Endothelial cell of umbilical vein (primary cell): ENCODE measurements around the gene SERTAD4. TPM values are rescaled to one million over a fixed set of nuclear protein-coding genes. Genes with fewer than 3 reads are reported as not detected.

Experiments used
- BruUV-seq: library from RNA; stranded (reverse); fragments of 400-500 nt; replicated peaks from 2 replicates; lab custom pipeline; 2021; lab: Mats Ljungman, UMichigan
- CTCF ChIA-PET: fragments of 300-600, 350-600 bp; sonication (Branson Sonifier 250); formaldehyde crosslinking; loops from one replicate; lab custom pipeline; 2021; ENCODE audit warnings: antibody characterized with exemption, inconsistent platforms; lab: Charles Lee
- POLR2A ChIA-PET: fragments of 300-600, 350-600 bp; sonication (Branson Sonifier 250); formaldehyde crosslinking; loops from one replicate; lab custom pipeline; 2021; ENCODE audit warnings: antibody characterized with exemption, inconsistent platforms; lab: Charles Lee
- DNase-seq: peaks from one replicate; pipeline ENCODE4 v3.0.0-alpha.2; 2011; ENCODE audit warnings: low read depth, low spot score
- FAIRE-seq: peaks from 2 replicates; lab custom pipeline; 2011; peaks lifted over from hg19 to GRCh38; lab: Jason Lieb, UNC
- H2AFZ ChIP-seq: 2 replicates; pipeline ENCODE4 v1.6.0; 2012; ENCODE audit warnings: low read depth, low read length, control low read depth, inconsistent platforms
- H3K27ac ChIP-seq: 2 replicates; pipeline ENCODE4 v1.5.1; 2011; ENCODE audit warnings: low read depth, mild to moderate bottlenecking, control low read depth, low read length, moderate library complexity; ENCODE audit not compliant: insufficient read depth
- H3K27me3 ChIP-seq, 2 experiments: 2 replicates each; pipeline versions ENCODE4 v1.6.0 to v1.6.1; 2011; ENCODE audit warnings: low read length in 2 of 2, mixed read lengths in 1 of 2; ENCODE audit not compliant: control insufficient read depth in 2 of 2, insufficient read depth in 2 of 2
- H3K36me3 ChIP-seq, 2 experiments: 2 replicates in 1 of 2; 3 replicates in 1 of 2; pipeline ENCODE4 v1.5.1; 2011; ENCODE audit warnings: low read length in 2 of 2, mild to moderate bottlenecking in 1 of 2, moderate library complexity in 1 of 2; ENCODE audit not compliant: control insufficient read depth in 2 of 2, insufficient read depth in 2 of 2; ENCODE audit errors: extremely low read depth in 1 of 2
- H3K4me1 ChIP-seq: 3 replicates; pipeline ENCODE4 v1.5.1; 2011; ENCODE audit warnings: mild to moderate bottlenecking, low read length; ENCODE audit not compliant: control insufficient read depth, insufficient read depth; ENCODE audit errors: extremely low read depth
- H3K4me2 ChIP-seq: 2 replicates; pipeline ENCODE4 v1.6.1; 2011; ENCODE audit warnings: low read length, control low read depth, mixed read lengths; ENCODE audit not compliant: insufficient read depth
- H3K4me3 ChIP-seq, 3 experiments: fragments of 200-600 bp in 1 of 3; sonication (generic), shearing (Covaris generic) in 1 of 3; replicated peaks in 1 of 3; 2 replicates each; pipeline ENCODE4 v1.5.1; 2011 to 2016; ENCODE audit warnings: control low read depth in 3 of 3, low read length in 3 of 3, mild to moderate bottlenecking in 2 of 3, inconsistent platforms in 1 of 3, low read depth in 1 of 3, moderate library complexity in 1 of 3; ENCODE audit not compliant: insufficient read depth in 1 of 3
- H3K79me2 ChIP-seq: 2 replicates; pipeline ENCODE4 v1.6.0; 2012; ENCODE audit warnings: low read length, inconsistent platforms; ENCODE audit not compliant: control insufficient read depth, insufficient read depth
- H3K9ac ChIP-seq: replicated peaks from 2 replicates; pipeline ENCODE3; 2011; ENCODE audit warnings: low read length, control low read depth; ENCODE audit not compliant: insufficient read depth; ENCODE audit errors: extremely low read depth
- H3K9me1 ChIP-seq: replicated peaks from 3 replicates; pipeline ENCODE4 v1.6.0; 2011; ENCODE audit warnings: mild to moderate bottlenecking, low read length; ENCODE audit not compliant: control insufficient read depth, insufficient read depth; ENCODE audit errors: extremely low read depth
- H3K9me3 ChIP-seq: replicated peaks from 2 replicates; pipeline ENCODE4 v1.5.1; 2012; ENCODE audit warnings: low read length, inconsistent platforms; ENCODE audit not compliant: control insufficient read depth, insufficient read depth
- H4K20me1 ChIP-seq: replicated peaks from 2 replicates; pipeline ENCODE3; 2011; ENCODE audit warnings: mild to moderate bottlenecking, low read length; ENCODE audit not compliant: control insufficient read depth, insufficient read depth; ENCODE audit errors: extremely low read depth
- CTCF ChIP-seq, 2 donors: IDR thresholded peaks; 1 replicate in 1 of 2; 2 replicates in 1 of 2; pipeline ENCODE4 v1.5.1; 2011; ENCODE audit warnings: low read length in 2 of 2, mild to moderate bottlenecking in 2 of 2, moderate library complexity in 2 of 2, control low read depth in 1 of 2, inconsistent platforms in 1 of 2, low read depth in 1 of 2; ENCODE audit not compliant: insufficient read depth in 1 of 2; ENCODE audit errors: extremely low read depth in 1 of 2
- EZH2 ChIP-seq: IDR thresholded peaks from 2 replicates; pipeline ENCODE4 v1.6.1; 2012; ENCODE audit warnings: borderline replicate concordance, low read depth, mild to moderate bottlenecking, moderate library complexity, low read length, inconsistent platforms; ENCODE audit not compliant: severe bottlenecking
- FOS ChIP-seq: IDR thresholded peaks from 2 replicates; pipeline ENCODE4 v1.6.1; 2011; ENCODE audit warnings: mild to moderate bottlenecking, low read length, moderate library complexity, borderline replicate concordance; ENCODE audit not compliant: insufficient read depth
- GATA2 ChIP-seq: IDR thresholded peaks from 2 replicates; pipeline ENCODE4 v1.7.0; 2011; ENCODE audit warnings: low read depth, mild to moderate bottlenecking, moderate library complexity, mixed read lengths, low read length; ENCODE audit not compliant: insufficient read length, insufficient read depth
- JUN ChIP-seq: IDR thresholded peaks from 2 replicates; pipeline ENCODE4 v1.6.1; 2011; ENCODE audit warnings: borderline replicate concordance, low read depth; ENCODE audit not compliant: insufficient read length, insufficient read depth
- MAX ChIP-seq: IDR thresholded peaks from 2 replicates; pipeline ENCODE4 v1.6.1; 2011; ENCODE audit not compliant: insufficient read depth, insufficient read length
- MYC ChIP-seq: IDR thresholded peaks from one replicate; pipeline ENCODE4 v1.6.1; 2011; ENCODE audit warnings: mild to moderate bottlenecking, low read depth, low read length
- POLR2A ChIP-seq: IDR thresholded peaks from 2 replicates; pipeline ENCODE4 v1.6.1; 2012; ENCODE audit warnings: low read depth, mild to moderate bottlenecking, control low read depth, low read length
- POLR2AphosphoS5 ChIP-seq: IDR thresholded peaks from 2 replicates; pipeline ENCODE4 v1.6.1; 2012; ENCODE audit warnings: low read depth, mild to moderate bottlenecking, control low read depth, low read length, moderate library complexity; ENCODE audit not compliant: insufficient read depth
- dilution Hi-C: fragments of 300-500 bp; cut with MboI; formaldehyde crosslinking; loops from one replicate; pipeline ENCODE4 v1.15.0; 2019; ENCODE audit warnings: low sequenced_read_pairs; ENCODE audit not compliant: extremely low pct_ligation_motif_present
- intact Hi-C: fragments of 100-400 bp; cut with micrococcal nuclease; formaldehyde crosslinking; loops from one replicate; pipeline ENCODE4 v1.10.0; 2022
- polyA plus RNA-seq, 4 experiments: library from polyadenylated mRNA; depleted of rRNA in 3 of 4; stranded (reverse) in 3 of 4; unstranded in 1 of 4; fragments of >200 nt; gene quantifications; 2 replicates each; pipeline versions ENCODE4 v1.2.1 to v1.2.3, GENCODE V29; 2011 to 2012; ENCODE audit warnings: missing spikeins in 1 of 4
- total RNA-seq: library from RNA; stranded (reverse); gene quantifications from 2 replicates; pipeline ENCODE4 v1.2.3, GENCODE V29; 2021

Gene SERTAD4
- total and polyA plus RNA-seq, 2 donors (not counting 3 experiments of a cell fraction or from before 2014, with no cell fraction given) = 4.0 to 11.3 TPM

- Histone ChIP-seq H3K36me3 (no peaks in the 10 kb centered on the region), H3K9me3 (no peaks in the 10 kb centered on the region), H3K27me3 (peaks cover 26 to 28% of the 10 kb centered on the region in 2 experiments), H3K9ac (no peak overlapping the region), H3K9me1 (no peaks in the 10 kb centered on the region), H3K4me2 (no peak overlapping the region), H3K79me2 (no peaks in the 10 kb centered on the region), H2AFZ (no peak overlapping the region), H3K27ac (no peak overlapping the region), H4K20me1 (no peaks in the 10 kb centered on the region), H3K4me1 (no peaks in the 10 kb centered on the region), H3K4me3 (no peak overlapping the region)
- no peak for DNase-seq
- intact Hi-C loops = no loop called here
- POLR2A ChIA-PET = no interaction called here
- no peak for FAIRE-seq
- CTCF ChIA-PET = interaction anchor here (1.0 to 1.4 kb wide), 3 partner anchors 16 to 151 kb away, joined by 3 read pairs; no protein-coding TSS in a partner anchor
- TF ChIP-seq POLR2AphosphoS5 (no peak), GATA2 (no peak), CTCF (IDR thresholded peaks at IDR 0.05; ENCODE audit: extremely low read depth in 1 of 2, insufficient read depth in 1 of 2, low read depth in 1 of 2, low read length in 2 of 2) (no peak), JUN (no peak), FOS (no peak), POLR2A (no peak), EZH2 (no peak), MYC (no peak), MAX (no peak)
- dilution Hi-C loops = no loop called here
- BruUV-seq = no TSS peak
Observed at GRCh38 chr1:210294999-210295745, 62.6 kb downstream of the SERTAD4 start.

Other genes starting within 250 kb of the SERTAD4 start
- gene HHAT, start 96.1 kb downstream of the SERTAD4 start, total RNA-seq = 2.4 TPM in 2 replicates
- 4.3 TPM in 2 replicates for gene HHAT, start 96.1 kb downstream of the SERTAD4 start, polyA plus RNA-seq